Mesothelial cell of epicardium (in vitro differentiated cells): ENCODE measurements around the gene ZBTB21. TPM values are rescaled to one million over a fixed set of nuclear protein-coding genes. Genes with fewer than 3 reads are reported as not detected.
A peak's percentile ranks its signal among the peaks of the same experiment; 100 is the strongest.

Experiments used
- DNase-seq, 2 experiments: peaks; one replicate each; pipeline ENCODE4 v3.0.0; 2021; ENCODE audit warnings: low spot score in 2 of 2; ENCODE audit not compliant: unreplicated experiment in 2 of 2
- H3K27ac Mint-ChIP-seq: 2 replicates; pipeline ENCODE4 v1.8.0; 2021; ENCODE audit warnings: mixed read lengths
- H3K27me3 Mint-ChIP-seq: 2 replicates; pipeline ENCODE4 v1.8.0; 2021; ENCODE audit warnings: low read depth, mixed read lengths
- H3K36me3 Mint-ChIP-seq: 2 replicates; pipeline ENCODE4 v1.8.0; 2021; ENCODE audit warnings: mixed read lengths
- H3K4me1 Mint-ChIP-seq: 2 replicates; pipeline ENCODE4 v1.8.0; 2021; ENCODE audit warnings: mixed read lengths
- H3K4me3 Mint-ChIP-seq: 2 replicates; pipeline ENCODE4 v1.8.0; 2021; ENCODE audit warnings: mild to moderate bottlenecking, moderate library complexity, mixed read lengths
- H3K9me3 Mint-ChIP-seq: 2 replicates; pipeline ENCODE4 v1.8.0; 2021; ENCODE audit warnings: mixed read lengths
- CTCF ChIP-seq: fragments of 200-600 bp; sonication (generic); IDR thresholded peaks from one replicate; pipeline ENCODE4 v1.5.0; 2021; ENCODE audit warnings: antibody characterized with exemption; ENCODE audit not compliant: unreplicated experiment
- total RNA-seq: library from RNA; stranded (reverse); gene quantifications from 3 replicates; pipeline ENCODE4 v1.2.1, GENCODE V29; 2021

ZBTB21 gene
- total RNA-seq, 1 donor from 2014 or later = 17.4 TPM

DNA sequence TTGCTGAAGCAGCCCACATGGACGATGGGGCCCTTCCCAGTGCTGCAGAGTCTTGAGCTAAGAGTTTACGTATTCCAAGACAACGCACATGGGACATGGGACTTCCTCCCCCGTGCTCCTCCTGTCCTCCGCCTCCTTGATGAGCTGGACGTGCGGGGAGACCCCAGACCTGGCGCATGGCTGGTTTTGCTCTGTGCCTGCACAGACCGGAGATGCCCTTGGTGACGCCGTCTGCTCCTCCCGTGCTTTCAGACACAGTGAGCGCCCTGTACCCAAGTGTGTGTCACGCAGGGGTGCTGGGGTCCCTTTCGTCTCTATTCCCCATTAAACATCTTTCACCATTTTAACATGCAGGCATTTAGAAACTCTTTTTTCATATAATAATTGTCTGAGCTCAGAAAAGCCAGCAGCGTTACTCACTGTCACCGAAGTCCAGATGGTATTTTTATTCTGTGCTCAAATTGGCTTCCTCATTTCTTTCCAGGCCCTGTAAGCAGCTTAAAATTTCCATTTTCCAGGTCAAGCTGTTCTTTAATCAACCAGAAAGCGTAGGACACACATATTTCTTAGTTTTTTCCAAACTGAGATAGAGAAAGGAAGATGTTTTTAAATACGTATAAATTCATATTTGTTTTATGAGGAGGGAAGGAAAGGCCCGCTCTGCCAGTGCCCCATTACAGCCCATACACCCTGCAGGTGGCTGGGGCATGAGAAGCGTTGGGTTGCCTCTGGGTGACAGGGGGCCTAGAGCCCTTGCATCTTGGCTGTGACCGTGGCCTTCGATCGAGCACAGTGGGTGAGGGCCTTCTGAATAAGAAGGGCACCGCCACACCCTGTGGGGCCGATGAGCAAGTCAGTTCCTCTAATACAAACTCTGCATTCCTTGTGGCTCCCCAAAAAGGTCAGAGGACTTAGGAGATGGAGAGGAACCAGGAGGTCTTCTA, 17.9 kb upstream of the ZBTB21 start:
- no peak overlapping the region for H3K4me3 Mint-ChIP-seq
- no peak overlapping the region for H3K27ac Mint-ChIP-seq
- no peaks in the 10 kb centered on the region for H3K27me3 Mint-ChIP-seq
- no peak for DNase-seq
- peaks cover 3% of the 10 kb centered on the region for H3K9me3 Mint-ChIP-seq
- H3K36me3 Mint-ChIP-seq = no peaks in the 10 kb centered on the region
- TF ChIP-seq CTCF = no peak
- H3K4me1 Mint-ChIP-seq = peaks cover 10% of the 10 kb centered on the region

- peaks cover 3% of the 10 kb centered on the region for H3K9me3 Mint-ChIP-seq
- H3K27me3 Mint-ChIP-seq = no peaks in the 10 kb centered on the region
- no peak for DNase-seq
- no peak for TF ChIP-seq CTCF
- no peak overlapping the region for H3K27ac Mint-ChIP-seq
- peaks cover 10% of the 10 kb centered on the region for H3K4me1 Mint-ChIP-seq
- H3K4me3 Mint-ChIP-seq = no peak overlapping the region
- no peaks in the 10 kb centered on the region for H3K36me3 Mint-ChIP-seq
Measured at GRCh38 chr21:42027085-42027821, 17.1 kb upstream of the ZBTB21 start.

DNA sequence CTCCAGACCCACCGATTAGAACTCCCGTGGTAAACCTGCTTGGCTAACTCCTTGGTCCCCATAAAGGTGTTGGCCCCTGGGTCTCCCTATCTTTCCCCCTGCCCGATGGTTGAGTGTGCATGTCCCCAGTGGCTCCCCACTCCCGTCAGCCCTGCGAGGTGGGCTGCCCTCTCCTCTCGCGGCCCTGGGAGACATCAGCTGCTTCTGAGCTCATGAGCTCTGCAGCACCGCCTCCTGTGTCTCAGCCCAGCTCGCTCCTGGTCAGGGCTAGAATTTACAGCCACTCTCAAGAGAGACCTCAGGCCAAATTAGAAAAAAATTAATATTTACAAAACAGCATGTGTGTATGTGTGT, 15.9 kb upstream of the ZBTB21 start:
- no peak for DNase-seq
- H3K9me3 Mint-ChIP-seq = peaks cover 3% of the 10 kb centered on the region
- no peak for TF ChIP-seq CTCF
- no peak overlapping the region for H3K27ac Mint-ChIP-seq
- H3K4me3 Mint-ChIP-seq = no peak overlapping the region
- H3K36me3 Mint-ChIP-seq = no peaks in the 10 kb centered on the region
- peaks cover 7% of the 10 kb centered on the region for H3K27me3 Mint-ChIP-seq
- peaks cover 10% of the 10 kb centered on the region for H3K4me1 Mint-ChIP-seq

- Mint-ChIP-seq H3K27me3 (peaks cover 7% of the 10 kb centered on the region), H3K36me3 (no peaks in the 10 kb centered on the region), H3K27ac (peak overlapping the region; percentile 71), H3K4me3 (no peak overlapping the region), H3K4me1 (peaks cover 10% of the 10 kb centered on the region), H3K9me3 (peaks cover under 1% of the 10 kb centered on the region)
- no peak for DNase-seq
- TF ChIP-seq CTCF = no peak
Measured at GRCh38 chr21:42025376-42026081, 15.4 kb upstream of the ZBTB21 start.

- no peak for DNase-seq
- Mint-ChIP-seq H3K4me3 (no peak overlapping the region), H3K27me3 (peaks cover 7% of the 10 kb centered on the region), H3K9me3 (no peaks in the 10 kb centered on the region), H3K27ac (no peak overlapping the region), H3K4me1 (peaks cover 10% of the 10 kb centered on the region), H3K36me3 (no peaks in the 10 kb centered on the region)
- no peak for TF ChIP-seq CTCF
Measured at GRCh38 chr21:42022906-42023305, 12.7 kb upstream of the ZBTB21 start.
